Nephron (organoid): ENCODE data around the gene USE1.

Experiments
- H3K27ac Mint-ChIP-seq, 3 experiments: 2 replicates each; pipeline ENCODE4 v1.8.0; 2020; ENCODE audit warnings: mixed read lengths in 3 of 3, mild to moderate bottlenecking in 2 of 3, moderate library complexity in 1 of 3
- H3K27me3 Mint-ChIP-seq: 2 replicates; pipeline ENCODE4 v1.8.0; 2021; ENCODE audit warnings: low read depth, mild to moderate bottlenecking, moderate library complexity, mixed read lengths
- H3K36me3 Mint-ChIP-seq: 2 replicates; pipeline ENCODE4 v1.8.0; 2020; ENCODE audit warnings: low read depth, mixed read lengths
- H3K4me1 Mint-ChIP-seq: 2 replicates; pipeline ENCODE4 v1.8.0; 2020; ENCODE audit warnings: mixed read lengths
- H3K4me3 Mint-ChIP-seq, 3 experiments: 2 replicates each; pipeline ENCODE4 v1.8.0; 2020; ENCODE audit warnings: mild to moderate bottlenecking in 3 of 3, mixed read lengths in 3 of 3, moderate library complexity in 2 of 3
- H3K9me3 Mint-ChIP-seq: 2 replicates; pipeline ENCODE4 v1.8.0; 2020; ENCODE audit warnings: mixed read lengths
- CTCF ChIP-seq, 3 experiments: fragments of 200-600 bp; sonication (generic); IDR thresholded peaks; one replicate each; pipeline ENCODE4 v1.5.0; 2021; ENCODE audit warnings: antibody characterized with exemption in 3 of 3; ENCODE audit not compliant: unreplicated experiment in 3 of 3

Gene USE1

GRCh38 chr19:17255150-17255621 lies 40.0 kb downstream of the USE1 start:
- H3K36me3 Mint-ChIP-seq = no peaks in the 10 kb centered on the region

GRCh38 chr19:17256130-17256529 lies 41.0 kb downstream of the USE1 start:
- H3K4me3 Mint-ChIP-seq = no peak overlapping the region
- TF ChIP-seq CTCF (IDR thresholded peaks at IDR 0.05; ENCODE audit: unreplicated experiment in 3 of 3) = no peak
- H3K27ac Mint-ChIP-seq = no peak overlapping the region

More at GRCh38 chr19:17255150-17255621, 40.0 kb downstream of the USE1 start:
- Mint-ChIP-seq H3K4me3 (no peak overlapping the region), H3K27ac (no peak overlapping the region), H3K4me1 (no peaks in the 10 kb centered on the region), H3K9me3 (no peaks in the 10 kb centered on the region), H3K27me3 (no peaks in the 10 kb centered on the region)
- no peak for TF ChIP-seq CTCF (IDR thresholded peaks at IDR 0.05; ENCODE audit: unreplicated experiment in 3 of 3)

GRCh38 chr19:17259118-17259780 lies 44.1 kb downstream of the USE1 start:
- Mint-ChIP-seq H3K9me3 (no peaks in the 10 kb centered on the region), H3K27ac (no peak overlapping the region), H3K27me3 (no peaks in the 10 kb centered on the region), H3K4me3 (no peak overlapping the region), H3K36me3 (no peaks in the 10 kb centered on the region), H3K4me1 (no peaks in the 10 kb centered on the region)
- TF ChIP-seq CTCF (IDR thresholded peaks at IDR 0.05; ENCODE audit: unreplicated experiment in 3 of 3) = no peak

More at GRCh38 chr19:17256130-17256529, 41.0 kb downstream of the USE1 start:
- H3K36me3 Mint-ChIP-seq = no peaks in the 10 kb centered on the region
- no peaks in the 10 kb centered on the region for H3K4me1 Mint-ChIP-seq
- no peaks in the 10 kb centered on the region for H3K27me3 Mint-ChIP-seq
- no peaks in the 10 kb centered on the region for H3K9me3 Mint-ChIP-seq

- H3K9me3 Mint-ChIP-seq = no peaks in the 10 kb centered on the region
- H3K4me1 Mint-ChIP-seq = no peaks in the 10 kb centered on the region
- no peak overlapping the region for H3K4me3 Mint-ChIP-seq
- TF ChIP-seq CTCF (IDR thresholded peaks at IDR 0.05; ENCODE audit: unreplicated experiment in 3 of 3) = no peak
- H3K36me3 Mint-ChIP-seq = no peaks in the 10 kb centered on the region
- no peaks in the 10 kb centered on the region for H3K27me3 Mint-ChIP-seq
- H3K27ac Mint-ChIP-seq = no peak overlapping the region
These were observed 44.8 kb downstream of the USE1 start for GRCh38 chr19:17259934-17260333.

GRCh38 chr19:17260842-17261325 lies 45.7 kb downstream of the USE1 start:
- no peaks in the 10 kb centered on the region for H3K36me3 Mint-ChIP-seq
- H3K27ac Mint-ChIP-seq = peak overlapping the region in 2 of 3 experiments; percentile 0 to 67
- no peaks in the 10 kb centered on the region for H3K4me1 Mint-ChIP-seq
- H3K4me3 Mint-ChIP-seq = no peak overlapping the region
- H3K27me3 Mint-ChIP-seq = no peaks in the 10 kb centered on the region
- H3K9me3 Mint-ChIP-seq = no peaks in the 10 kb centered on the region
- peak; percentile 88 to 95 (median 89) for TF ChIP-seq CTCF (IDR thresholded peaks at IDR 0.05; ENCODE audit: unreplicated experiment in 3 of 3)

- Mint-ChIP-seq H3K27me3 (no peaks in the 10 kb centered on the region), H3K36me3 (peaks cover under 1% of the 10 kb centered on the region), H3K27ac (no peak overlapping the region), H3K9me3 (no peaks in the 10 kb centered on the region), H3K4me3 (no peak overlapping the region), H3K4me1 (peaks cover 8% of the 10 kb centered on the region)
- no peak for TF ChIP-seq CTCF (IDR thresholded peaks at IDR 0.05; ENCODE audit: unreplicated experiment in 3 of 3)
These were observed 47.4 kb downstream of the USE1 start for GRCh38 chr19:17262557-17262956.
